Stimulated activated CD4-positive, alpha-beta T cell treated with anti-CD3 and anti-CD28 coated beads, Interleukin-15, amount 100 ng/mL, for 1 hour (primary cell): ENCODE results near the gene CNKSR2.

Experiments used
- DNase-seq, 2 donors: peaks; one replicate each; pipeline ENCODE4 v3.0.0-alpha.2; 2020; ENCODE audit warnings: low read depth in 1 of 2, low spot score in 1 of 2

Gene CNKSR2

GRCh38 chrX:21606002-21606401, 231.8 kb downstream of the CNKSR2 start:
- DNase-seq = no peak

GRCh38 chrX:21610168-21610567, 235.9 kb downstream of the CNKSR2 start:
- DNase-seq = no peak

GRCh38 chrX:21612154-21612553, 237.9 kb downstream of the CNKSR2 start:
- no peak for DNase-seq

GRCh38 chrX:21616386-21616785, 242.2 kb downstream of the CNKSR2 start:
- DNase-seq = no peak

- DNase-seq = no peak
Observed at GRCh38 chrX:21620234-21620633, 246.0 kb downstream of the CNKSR2 start.

GRCh38 chrX:21623778-21624501, 249.7 kb downstream of the CNKSR2 start:
- DNase-seq = no peak

- DNase-seq = no peak
Observed at GRCh38 chrX:21632027-21632426, 257.8 kb downstream of the CNKSR2 start.

GRCh38 chrX:21638311-21638710, 264.1 kb downstream of the CNKSR2 start:
- DNase-seq = no peak

GRCh38 chrX:21639775-21640174, 265.6 kb downstream of the CNKSR2 start:
- no peak for DNase-seq

- DNase-seq = no peak
Observed at GRCh38 chrX:21645431-21645830, 271.2 kb downstream of the CNKSR2 start.

GRCh38 chrX:21645886-21646285, 271.7 kb downstream of the CNKSR2 start:
- DNase-seq = no peak

- DNase-seq = no peak
Observed at GRCh38 chrX:21655901-21656586, 281.8 kb downstream of the CNKSR2 start.

- DNase-seq = no peak
Observed at GRCh38 chrX:21656587-21657317, 282.5 kb downstream of the CNKSR2 start.

GRCh38 chrX:21657318-21658151, 283.3 kb downstream of the CNKSR2 start:
- no peak for DNase-seq

GRCh38 chrX:21658152-21658737, 284.0 kb downstream of the CNKSR2 start, which contains the start of gene KLHL34:
Gene KLHL34 (minus strand): TSS chrX:21658330. CDS start chrX:21657788, 542 bp downstream.
- no peak for DNase-seq

GRCh38 chrX:21658746-21659145, 284.5 kb downstream of the CNKSR2 start:
- no peak for DNase-seq

- DNase-seq = no peak
Observed at GRCh38 chrX:21659320-21659719, 285.1 kb downstream of the CNKSR2 start.

- no peak for DNase-seq
Observed at GRCh38 chrX:21660156-21660555, 285.9 kb downstream of the CNKSR2 start.

- no peak for DNase-seq
Observed at GRCh38 chrX:21661316-21661715, 287.1 kb downstream of the CNKSR2 start.

GRCh38 chrX:21662761-21663160, 288.5 kb downstream of the CNKSR2 start:
- DNase-seq = no peak

- DNase-seq = no peak
Observed at GRCh38 chrX:21666252-21666651, 292.0 kb downstream of the CNKSR2 start.
